ENCODE results near the gene KATNIP.
"Not testable (repeated sequence)": the region's sequence is repeated elsewhere in the genome, so short reads cannot be mapped to it uniquely, and the experiment has no call there.

The KATNIP gene

DNA sequence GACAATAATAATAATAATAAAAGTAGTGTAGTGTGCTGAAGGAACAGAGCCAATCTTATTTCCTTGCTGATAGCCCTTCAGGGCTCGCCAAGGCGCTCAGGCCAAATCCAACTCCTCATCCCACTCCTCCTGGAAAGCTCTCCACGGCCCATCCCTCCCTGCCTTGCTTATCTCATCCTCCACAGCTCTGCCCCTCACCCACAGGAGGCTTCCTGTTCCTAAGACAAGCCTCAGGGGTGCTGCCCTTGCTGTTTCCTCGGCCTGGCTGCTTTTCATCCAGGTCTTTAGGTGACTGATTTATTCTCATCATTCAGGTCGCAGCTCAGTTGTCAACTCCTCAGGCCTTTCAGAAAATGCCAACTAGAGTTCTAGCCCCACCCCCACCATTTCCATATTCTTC is 11.4 kb upstream of the KATNIP start:
- DNase-seq: no peak

DNA sequence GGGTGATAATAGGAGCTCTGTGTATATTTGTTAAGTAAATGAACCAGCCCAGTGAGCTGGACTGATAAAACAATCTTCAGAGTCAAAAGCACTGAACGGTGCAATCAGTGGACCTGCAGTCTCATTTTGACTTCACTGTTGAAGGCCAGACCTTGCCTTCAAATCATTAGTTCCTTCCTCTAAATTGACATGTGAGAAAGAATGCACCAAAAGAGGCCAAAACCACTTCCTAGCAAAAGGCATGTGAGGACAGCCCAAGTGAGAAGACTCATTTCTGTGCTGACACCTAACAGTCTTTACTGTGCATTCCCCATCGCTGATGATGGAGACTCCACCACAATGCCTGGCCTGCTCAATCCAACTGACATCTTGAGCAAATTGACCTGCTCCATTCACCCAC is 10.8 kb upstream of the KATNIP start:
- no peak for DNase-seq

DNA sequence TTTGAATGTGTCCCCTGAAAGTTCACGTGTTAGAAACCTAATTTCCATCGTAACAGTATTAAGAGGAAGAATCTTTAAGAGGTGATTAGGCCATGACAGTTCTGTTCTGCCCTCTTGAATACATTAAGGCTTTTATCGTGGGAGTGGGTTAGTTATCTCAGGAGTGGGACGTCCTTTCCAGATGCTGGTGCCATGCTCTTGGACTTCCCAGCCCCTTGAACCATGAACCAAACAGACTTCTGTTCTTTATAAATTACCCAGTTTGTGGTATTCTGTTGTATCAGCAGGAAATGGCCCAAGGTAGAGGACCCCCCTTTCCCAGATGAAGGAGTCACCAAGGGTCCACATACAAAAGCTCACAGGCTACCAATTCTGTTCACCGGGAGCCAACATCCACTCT is 10.3 kb upstream of the KATNIP start:
- DNase-seq: no peak

DNA sequence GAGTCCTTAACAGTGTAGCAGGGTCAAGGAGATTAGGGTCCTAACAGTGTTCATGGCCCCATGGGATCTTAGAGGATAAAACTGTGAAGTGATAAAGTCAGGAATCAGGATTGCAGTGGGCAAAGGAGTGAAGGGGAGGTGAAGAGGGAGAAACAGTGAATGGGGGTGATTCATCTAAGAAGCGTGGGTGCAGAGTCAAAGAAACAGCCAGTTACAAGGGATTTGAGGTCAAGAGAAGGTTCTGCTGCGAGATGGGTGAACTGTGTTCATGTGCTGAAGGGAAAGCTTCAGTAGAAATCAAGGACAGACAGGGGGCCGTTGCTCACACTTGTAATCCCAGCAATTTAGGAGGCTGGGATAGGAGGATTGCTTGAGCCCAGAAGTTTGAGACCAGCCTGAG is 6.1 kb upstream of the KATNIP start:
- DNase-seq: no peak

DNA sequence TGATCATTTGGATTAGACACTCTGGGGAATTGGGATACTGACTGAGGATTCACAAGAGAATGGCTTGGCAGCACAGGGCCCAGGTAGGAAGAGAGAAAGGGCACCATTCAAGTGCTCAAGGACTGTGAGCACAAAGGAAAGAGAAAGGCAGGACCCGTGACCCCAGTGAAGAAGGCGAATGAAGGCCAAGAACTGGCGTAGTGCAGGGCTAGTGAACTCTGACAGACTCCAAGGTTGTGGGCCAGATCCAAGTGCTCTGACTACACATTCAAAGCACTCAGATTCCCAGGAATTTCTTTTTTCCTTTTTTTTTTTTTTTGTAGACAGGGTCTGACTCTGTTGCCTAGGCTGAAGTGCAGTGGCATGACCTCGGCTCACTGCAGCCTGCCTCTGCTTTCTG is 5.3 kb upstream of the KATNIP start:
- DNase-seq: no peak

DNA sequence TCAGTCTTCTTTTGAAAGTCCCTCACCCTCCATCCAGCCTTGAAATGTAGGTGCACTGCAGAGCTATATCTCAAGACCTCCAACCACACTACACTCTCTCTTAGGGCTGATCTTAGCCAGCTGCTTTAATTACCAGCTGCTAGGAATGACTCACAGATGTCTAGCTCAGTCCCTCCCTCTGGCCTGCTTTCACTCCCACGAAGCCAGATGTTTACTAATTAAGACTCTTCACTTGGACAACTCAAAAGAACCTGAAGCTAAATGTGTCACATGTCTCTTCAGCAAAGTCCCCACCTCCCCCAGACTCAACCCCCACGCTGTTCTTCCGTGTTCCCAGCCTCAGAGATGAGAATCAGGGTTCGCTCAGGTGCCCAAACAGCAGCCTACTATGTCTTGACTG is 2.8 kb upstream of the KATNIP start:
- no peak for DNase-seq

DNA sequence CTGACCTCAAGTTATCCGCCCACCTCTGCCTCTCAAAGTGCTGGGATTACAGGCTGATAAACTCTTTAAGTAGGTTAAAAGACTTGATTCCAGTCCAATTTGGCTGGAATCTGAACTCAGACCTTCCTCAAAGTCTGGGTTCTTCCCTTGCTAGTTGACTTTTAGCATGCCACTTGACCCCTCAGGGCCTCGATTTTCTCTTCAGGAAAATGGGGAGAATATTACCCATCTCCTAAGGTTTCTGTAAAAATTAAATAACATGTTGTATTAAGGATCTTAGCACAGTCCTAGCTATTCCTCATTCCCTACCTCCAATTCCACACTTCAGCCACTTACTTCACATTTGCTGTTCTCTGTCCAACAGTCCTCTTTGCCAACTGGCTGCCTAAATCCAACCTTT is 2.1 kb upstream of the KATNIP start:
- DNase-seq: no peak

DNA sequence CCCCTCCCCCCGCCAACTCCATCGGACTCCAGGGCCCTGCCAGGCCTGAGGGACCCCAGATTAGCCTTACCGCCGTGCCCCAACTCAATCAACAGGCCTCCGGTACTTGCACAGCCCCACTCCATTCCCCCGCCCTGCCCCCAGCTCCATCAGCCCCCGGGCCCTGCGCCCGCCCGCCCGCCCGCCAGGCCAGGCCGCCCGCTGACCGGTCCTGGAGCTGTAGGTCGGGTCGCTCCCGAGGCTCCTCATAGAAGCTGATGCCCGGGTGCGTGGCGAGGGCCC is 539 bp upstream of the KATNIP start:
- no peak for DNase-seq

DNA sequence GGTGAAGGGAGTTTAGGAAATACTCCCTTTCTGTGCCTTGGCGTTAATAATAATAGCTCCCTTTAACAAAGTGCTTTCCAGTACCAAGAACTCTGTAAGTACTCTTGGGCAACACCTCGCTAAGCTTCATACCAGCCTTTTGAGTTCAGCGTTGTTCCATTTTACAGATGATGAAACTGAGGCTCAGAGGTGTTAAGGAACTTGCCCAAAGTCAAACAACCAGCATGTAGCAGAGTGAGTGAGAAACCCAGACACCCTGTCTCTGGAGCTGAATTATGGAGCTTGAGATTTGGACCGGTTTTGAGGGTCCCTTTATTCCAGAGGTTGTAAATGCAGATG is 607 bp downstream of the KATNIP start:
- no peak for DNase-seq

DNA sequence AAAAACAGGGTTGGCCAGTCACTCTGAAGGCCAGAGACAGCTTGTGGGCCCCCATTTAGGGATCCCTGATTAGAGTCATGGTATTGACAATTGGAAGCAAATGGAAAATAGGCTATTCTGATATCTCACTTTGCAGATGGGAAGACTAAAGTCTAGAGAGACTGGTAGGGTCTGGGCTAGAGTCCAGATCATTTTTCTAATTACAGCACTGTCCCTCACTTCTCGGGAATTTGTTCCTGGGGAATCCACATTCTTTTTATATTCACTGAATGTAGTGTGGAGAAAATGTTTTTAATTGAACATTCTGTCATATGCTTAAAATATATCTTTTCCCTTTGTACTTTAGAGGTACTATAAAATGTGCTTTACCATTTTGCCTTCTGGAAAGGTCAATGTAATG is 1.1 kb downstream of the KATNIP start:
- DNase-seq: no peak

DNA sequence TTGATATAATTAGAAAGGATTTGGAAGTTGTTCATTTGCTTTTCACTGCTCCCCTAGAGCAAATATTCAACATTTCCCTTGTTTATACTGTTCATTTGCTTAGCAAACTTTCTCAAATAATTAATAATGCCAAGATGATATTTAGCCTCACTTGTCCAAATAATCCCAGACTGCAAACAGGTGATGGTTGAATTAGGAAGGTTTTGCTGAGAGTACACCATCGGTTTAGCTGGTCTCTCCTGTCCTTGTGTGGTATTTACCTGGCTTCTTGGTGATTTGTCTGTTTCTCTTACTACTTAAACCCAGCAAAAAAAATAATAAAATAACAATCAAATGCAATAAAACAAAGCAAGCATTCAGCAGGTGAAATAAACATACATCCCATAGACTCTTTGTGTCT is 6.5 kb downstream of the KATNIP start:
- DNase-seq: no peak

DNA sequence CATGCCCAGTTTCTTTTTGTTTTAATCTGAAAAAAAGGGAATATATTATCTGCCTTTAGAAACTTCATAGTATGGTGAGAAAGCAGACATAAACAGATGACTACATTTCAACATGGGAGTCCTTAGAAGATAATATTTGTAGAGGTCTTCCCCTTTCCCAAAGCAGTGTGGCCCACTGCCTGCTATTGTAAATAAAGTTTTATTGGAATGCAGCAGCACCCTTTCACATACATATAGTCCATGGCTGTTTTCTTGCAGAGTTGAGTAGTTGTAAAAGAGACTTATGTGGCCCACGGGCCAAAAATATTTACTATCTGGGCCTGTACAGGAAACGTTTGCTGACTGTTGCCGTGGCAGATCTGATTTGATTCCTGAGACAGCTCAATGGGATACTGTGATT is 8.5 kb downstream of the KATNIP start:
- no peak for DNase-seq

DNA sequence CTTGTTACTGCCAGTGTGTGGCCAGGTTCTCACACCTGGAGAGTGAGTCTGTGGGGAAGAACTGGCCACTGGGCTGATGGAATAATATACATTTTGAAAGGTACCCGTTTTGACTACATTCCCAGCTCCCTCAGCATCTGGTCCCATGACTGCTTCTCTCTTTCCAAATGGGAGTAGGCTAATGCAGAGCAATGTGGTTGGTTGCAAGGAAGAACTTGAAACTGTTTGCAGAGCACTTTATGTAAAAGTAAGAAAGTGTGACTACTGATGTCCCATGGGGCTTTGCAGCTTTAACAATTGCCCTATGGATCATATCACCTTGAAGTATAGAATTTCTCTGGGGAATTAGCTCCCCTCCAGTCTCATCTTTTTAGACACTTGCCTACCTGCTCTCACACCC is 9.0 kb downstream of the KATNIP start:
- DNase-seq: no peak

DNA sequence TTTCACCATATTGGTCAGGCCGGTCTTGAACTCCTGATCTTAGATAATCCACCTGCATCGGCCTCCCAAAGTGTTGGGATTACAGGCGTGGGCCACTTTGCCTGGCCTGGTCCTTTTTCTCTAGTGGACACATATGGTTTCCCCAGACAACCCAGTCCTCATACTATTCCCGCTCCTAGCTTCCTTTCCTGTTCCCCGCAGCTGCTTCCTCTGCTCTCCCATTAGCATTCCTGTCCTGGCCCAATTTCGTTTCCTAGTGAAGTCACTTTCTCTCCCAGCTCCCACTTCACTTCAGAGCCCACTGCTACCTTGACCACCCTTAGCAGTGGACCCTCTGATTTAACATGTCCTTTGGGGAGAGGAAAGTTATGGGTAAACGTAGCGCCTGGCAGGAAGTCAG is 11.3 kb downstream of the KATNIP start:
- no peak for DNase-seq

DNA sequence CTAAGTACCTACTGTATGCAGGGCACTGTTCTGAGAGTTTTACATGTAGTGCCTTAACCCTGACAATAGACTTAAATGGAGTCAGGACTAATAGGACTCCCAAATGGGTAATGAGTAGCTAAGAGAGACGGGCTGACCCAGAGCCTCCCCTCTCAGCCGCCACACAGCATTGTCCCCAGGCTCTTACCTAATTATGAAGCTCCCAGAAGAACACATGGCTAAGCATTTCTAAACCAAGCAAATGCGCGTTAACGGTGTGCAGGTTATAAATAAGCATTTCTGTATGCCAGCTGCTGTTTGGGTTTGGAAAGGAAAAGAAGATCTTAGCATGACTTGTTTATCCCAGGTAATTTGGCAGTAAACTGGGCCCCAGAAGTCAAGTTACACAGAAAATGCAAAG is 14.3 kb downstream of the KATNIP start:
- no peak for DNase-seq

DNA sequence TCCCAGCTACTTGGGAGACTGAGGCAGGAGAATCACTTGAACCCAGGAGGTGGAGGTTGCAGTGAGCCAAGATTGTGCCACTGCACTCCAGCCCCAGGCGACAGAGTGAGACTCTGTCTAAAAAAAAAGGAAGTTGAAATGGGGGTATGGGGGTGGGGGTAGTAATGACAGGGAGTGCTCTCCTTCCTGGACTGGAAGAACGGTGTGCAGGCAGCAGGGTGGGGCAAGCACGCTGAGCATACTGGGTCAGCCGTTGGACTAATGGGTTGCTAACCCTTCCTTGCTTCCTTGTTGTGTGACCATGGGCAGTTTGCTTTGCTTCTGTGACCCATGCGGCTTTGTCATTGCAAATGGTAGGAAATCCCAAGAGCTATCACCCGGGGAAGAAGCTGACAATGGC is 16.5 kb downstream of the KATNIP start:
- DNase-seq: no peak

DNA sequence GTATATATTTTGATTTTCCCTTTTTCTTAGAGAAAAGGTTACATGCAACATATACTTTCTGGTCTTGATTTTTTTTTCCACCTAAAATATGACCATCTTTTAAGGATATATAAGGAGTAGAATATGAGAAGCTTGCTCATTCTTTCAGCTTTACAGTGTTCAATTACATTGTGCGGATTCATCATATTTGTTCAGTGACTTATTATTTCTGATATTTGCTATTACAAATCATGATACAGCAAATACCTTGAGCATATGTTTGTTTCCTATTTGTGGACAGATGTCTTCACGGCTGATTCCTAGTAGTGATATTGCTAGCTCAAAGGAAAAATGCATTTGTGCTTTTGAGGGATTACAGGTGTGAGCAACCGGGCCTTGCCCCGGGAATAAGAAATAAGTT is 18.1 kb downstream of the KATNIP start:
- DNase-seq: no peak

DNA sequence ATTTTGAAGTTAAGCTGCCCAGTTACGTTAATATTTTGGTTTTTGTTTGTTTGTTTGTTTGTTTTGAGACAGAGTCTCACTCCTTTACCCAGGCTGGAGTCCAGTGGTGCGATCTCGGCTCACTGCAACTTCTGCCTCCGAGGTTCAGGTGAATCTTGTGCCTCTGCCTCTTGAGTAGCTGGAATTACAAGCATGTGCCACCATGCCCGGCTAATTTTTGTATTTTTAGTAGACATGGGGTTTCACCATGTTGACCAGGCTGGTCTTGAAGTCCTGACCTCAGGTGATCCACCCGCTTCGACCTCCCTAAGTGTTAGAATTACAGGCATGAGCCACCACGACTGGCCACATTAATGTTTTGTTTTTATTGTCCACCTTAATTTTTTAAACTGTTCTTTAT is 21.0 kb downstream of the KATNIP start:
- not testable (repeated sequence) for DNase-seq

DNA sequence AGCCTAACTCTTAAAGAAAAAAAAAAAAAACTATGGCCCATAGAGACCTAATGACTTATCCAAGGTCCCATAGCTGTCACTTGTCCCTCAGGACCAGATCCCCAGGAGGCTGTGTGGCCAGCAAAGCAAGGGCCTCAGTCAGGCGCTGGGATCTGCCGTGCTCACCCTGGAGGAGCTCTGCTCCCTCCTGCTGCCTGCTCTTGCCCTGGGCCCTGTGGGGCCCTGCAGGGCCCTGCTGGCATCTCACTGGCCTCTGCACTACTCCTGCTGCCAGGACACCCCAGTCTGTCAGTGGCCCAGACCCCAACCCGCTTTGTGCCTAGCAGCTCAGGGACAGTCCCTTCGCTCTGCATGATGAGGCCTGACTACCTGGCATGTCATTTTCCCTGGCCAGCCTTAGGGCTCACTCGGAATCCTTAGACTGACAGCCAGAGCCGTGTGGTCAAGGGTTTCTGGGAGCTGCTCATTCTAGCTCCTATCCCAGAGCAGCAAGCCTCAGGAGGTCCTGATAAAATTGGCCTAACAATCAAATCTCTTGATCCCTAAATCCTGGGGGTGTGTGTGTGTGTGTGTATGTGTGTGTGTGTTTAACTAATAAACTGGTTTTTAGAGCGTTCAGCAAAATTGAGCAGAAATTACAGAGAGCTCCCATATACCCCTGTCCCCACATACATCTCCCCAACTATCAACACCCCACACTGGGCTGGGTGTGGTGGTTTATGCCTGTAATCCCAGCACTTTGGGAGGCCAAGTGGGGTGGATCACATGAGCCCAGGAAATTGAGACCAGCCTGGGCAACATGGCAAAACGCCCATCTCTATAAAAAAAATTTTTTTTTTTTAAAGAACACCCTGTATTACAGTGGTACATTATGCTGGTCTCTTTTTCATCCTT is 21.7 kb downstream of the KATNIP start:
- DNase-seq: no peak

DNA sequence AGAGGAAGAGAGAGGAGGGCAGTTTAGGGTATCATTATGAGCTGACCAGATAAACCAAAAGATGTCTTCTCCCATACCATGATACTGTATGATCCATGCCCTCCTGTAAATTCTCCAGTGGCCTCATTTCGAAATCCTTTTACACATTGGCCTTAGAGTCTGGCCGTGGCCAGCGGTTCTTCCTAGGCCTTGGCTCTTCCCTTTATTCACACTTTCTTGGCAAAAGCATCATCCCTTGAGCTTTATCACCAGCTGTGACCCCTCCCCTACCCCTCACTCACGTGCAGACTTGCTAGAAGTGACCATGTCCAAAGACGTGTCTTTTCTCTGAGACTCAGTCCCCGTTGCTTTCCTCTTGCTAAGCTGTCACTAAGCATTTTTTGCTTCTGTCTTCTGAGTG is 22.8 kb downstream of the KATNIP start:
- no peak for DNase-seq

DNA sequence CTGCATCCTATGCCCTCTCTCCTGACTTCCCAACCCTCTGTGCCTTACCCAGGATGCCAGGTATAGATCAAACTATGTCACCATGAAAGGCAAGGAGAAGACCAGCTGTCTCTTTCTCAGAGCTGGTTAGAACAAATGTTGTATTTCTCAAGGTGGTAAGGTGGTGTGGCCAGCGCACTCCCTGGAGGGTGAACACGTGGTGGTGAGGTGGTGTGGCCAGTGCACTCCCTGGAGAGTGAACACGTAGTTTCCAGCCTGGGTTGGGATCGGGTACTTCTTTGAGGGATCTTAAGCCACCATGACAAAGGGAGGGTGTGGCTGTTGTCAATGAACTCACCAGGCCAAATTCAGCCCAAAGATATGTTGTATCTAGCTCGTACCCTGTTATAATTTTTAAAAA is 26.8 kb downstream of the KATNIP start:
- no peak for DNase-seq

DNA sequence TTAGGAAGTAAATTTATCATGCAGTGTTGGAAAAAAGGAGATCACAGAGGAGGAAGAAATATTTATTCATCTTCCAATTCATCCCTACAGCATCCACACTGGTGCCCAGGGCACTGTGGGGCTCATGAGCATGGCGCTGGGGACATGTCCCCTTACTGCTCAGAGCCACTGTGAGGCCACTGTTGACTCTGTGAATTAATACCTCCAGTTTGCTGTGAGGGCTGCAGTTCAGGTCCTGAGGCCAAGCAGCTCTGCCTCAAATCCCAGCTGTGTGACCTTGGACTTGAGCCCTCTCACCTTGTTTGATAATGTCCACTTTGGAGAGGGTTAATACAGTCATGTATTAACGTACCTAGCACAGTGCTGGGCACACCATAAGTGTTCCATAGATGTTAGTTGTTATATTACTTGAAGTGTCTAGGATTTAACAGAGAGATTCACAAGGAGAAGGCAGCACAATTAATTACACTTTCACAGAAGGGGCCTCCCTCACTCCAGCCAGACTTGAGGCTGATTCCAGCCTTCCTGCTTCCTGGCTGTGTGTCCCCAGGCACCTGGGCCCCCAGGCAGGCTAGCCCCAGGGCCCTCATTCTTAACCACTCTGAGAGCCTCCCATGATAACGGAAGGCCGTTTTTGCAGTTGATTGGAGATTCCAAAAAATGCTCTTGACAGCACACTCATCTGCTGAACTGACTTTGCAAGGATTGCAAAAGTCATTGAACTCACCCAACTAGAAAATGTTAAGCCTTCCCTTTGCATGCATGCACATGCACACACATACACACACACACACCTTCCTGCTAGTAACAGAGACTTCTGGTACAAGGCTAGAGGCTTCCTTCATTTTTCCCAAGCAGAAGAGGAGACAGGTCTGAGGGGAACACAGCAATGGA is 29.4 kb downstream of the KATNIP start:
- no peak for DNase-seq

DNA sequence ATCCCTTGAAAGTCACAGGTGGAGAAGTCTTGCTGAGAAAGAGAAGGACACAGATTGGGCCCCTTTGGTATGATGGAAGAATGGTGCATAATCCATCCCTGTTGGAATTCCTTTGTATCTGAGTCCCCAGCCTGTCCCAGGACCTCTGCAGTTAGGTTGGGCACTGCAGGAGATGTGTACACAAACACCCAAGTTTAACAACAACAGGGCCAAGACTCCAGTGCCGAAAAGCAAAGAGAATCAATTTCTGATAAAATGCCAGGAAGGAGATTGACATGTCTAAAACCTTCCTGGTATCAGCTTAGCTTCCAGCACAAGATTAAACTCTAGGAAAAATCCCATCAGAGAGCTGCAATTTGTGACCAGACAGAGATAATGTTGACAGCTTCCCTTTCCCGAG is 32.9 kb downstream of the KATNIP start:
- DNase-seq: no peak

DNA sequence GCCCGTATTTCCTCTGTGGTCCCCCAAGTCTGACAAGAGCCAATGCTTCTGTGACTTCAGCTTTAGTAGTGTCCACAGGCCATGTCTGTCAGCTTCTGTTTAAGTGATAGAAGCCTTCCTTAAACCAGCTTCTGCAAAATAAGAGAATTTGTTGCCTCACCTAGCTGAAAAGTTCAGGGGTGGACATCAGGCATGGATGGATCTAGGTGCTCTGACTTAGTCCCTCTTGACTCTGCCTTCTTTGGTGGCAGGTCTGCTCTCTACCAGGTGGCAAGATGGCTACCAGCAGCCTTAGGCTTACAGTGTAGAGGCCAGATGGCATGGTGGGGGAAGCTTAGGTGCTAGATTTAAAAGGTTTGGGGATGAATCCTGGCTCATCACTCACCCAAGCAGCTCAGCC is 33.7 kb downstream of the KATNIP start:
- no peak for DNase-seq

DNA sequence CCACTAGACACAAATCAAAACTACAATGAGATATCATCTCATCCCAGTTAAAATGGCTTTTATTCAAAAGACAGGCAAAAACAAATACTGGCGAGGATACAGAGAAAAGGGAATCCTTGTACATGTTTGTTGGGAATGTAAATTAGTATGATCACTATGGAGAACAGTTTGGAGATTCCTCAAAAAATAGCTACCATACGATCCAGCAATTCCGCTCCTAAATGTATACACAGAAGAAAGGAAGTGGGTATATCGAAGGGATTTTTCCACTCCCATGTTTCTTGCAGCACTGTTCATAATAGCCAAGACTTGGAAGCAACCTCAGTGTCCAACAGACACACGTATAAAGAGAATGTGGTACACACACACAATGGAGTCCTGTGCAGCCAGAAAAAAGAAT is 35.3 kb downstream of the KATNIP start:
- DNase-seq: no peak

Measured in stimulated activated CD4-positive, alpha-beta T cell treated with anti-CD3 and anti-CD28 coated beads, Interleukin-2, amount 100 ng/mL, for 48 hours (primary cell).